OCI-LY1 (cell line): ENCODE results near the gene PAK5.

Experiments used
- H2AFZ ChIP-seq: fragments of 200-600 bp; sonication (generic), shearing (Covaris generic); 2 replicates; pipeline ENCODE4 v1.6.0; 2014; ENCODE audit warnings: antibody characterized with exemption, mild to moderate bottlenecking, low read length
- H3F3A ChIP-seq: fragments of 200-600 bp; sonication (generic), shearing (Covaris generic); 2 replicates; pipeline ENCODE4 v1.6.0; 2014; ENCODE audit warnings: mild to moderate bottlenecking, antibody characterized with exemption, low read length, moderate library complexity; ENCODE audit not compliant: insufficient read depth
- H3K27ac ChIP-seq: fragments of 200-600 bp; sonication (generic); 2 replicates; pipeline ENCODE4 v1.5.1; 2014; ENCODE audit warnings: low read length, mixed run types, mild to moderate bottlenecking, low read depth; ENCODE audit not compliant: poor library complexity, severe bottlenecking
- H3K27me3 ChIP-seq: fragments of 200-600 bp; sonication (generic); 2 replicates; pipeline ENCODE4 v1.6.0; 2014; ENCODE audit warnings: antibody characterized with exemption, mild to moderate bottlenecking, low read length, moderate library complexity; ENCODE audit not compliant: insufficient read depth
- H3K36me3 ChIP-seq: fragments of 200-600 bp; sonication (generic); 2 replicates; pipeline ENCODE4 v1.6.1; 2014; ENCODE audit warnings: mild to moderate bottlenecking, antibody characterized with exemption, low read length, moderate library complexity, mixed read lengths; ENCODE audit not compliant: insufficient read depth
- H3K4me1 ChIP-seq: fragments of 200-600 bp; sonication (generic); 2 replicates; pipeline ENCODE4 v1.5.1; 2014; ENCODE audit warnings: mild to moderate bottlenecking, low read length, moderate library complexity; ENCODE audit not compliant: insufficient read depth, severe bottlenecking
- H3K4me2 ChIP-seq: fragments of 200-600 bp; sonication (generic), shearing (Covaris generic); 2 replicates; pipeline ENCODE4 v1.6.1; 2014; ENCODE audit warnings: low read length
- H3K4me3 ChIP-seq: fragments of 200-600 bp; sonication (generic); 2 replicates; pipeline ENCODE4 v1.5.1; 2014; ENCODE audit warnings: low read length, low read depth, mild to moderate bottlenecking, mixed read lengths; ENCODE audit not compliant: poor library complexity, severe bottlenecking
- H3K79me2 ChIP-seq: fragments of 200-600 bp; shearing (Covaris generic); 2 replicates; pipeline ENCODE4 v1.6.1; 2016; ENCODE audit warnings: mixed run types, low read length, mixed read lengths; ENCODE audit not compliant: insufficient read depth
- H3K9ac ChIP-seq: fragments of 200-600 bp; sonication (generic), shearing (Covaris generic); 2 replicates; pipeline ENCODE4 v1.6.1; 2014; ENCODE audit warnings: mild to moderate bottlenecking, low read length, mixed read lengths
- H3K9me2 ChIP-seq: fragments of 200-600 bp; sonication (generic), shearing (Covaris generic); 2 replicates; pipeline ENCODE4 v1.6.1; 2014; ENCODE audit warnings: low read depth, mild to moderate bottlenecking, low read length, mixed read lengths
- H3K9me3 ChIP-seq: fragments of 200-600 bp; shearing (Covaris generic); 2 replicates; pipeline ENCODE4 v1.6.1; 2014; ENCODE audit warnings: low read length, mixed read lengths
- H4K20me1 ChIP-seq: fragments of 200-600 bp; sonication (generic), shearing (Covaris generic); 2 replicates; pipeline ENCODE4 v1.6.0; 2016; ENCODE audit warnings: mild to moderate bottlenecking, low read length; ENCODE audit not compliant: insufficient read depth
- EZH2 ChIP-seq: fragments of 200-600 bp; sonication (generic), shearing (Covaris generic); IDR thresholded peaks from 2 replicates; pipeline ENCODE4 v1.8.0; 2017; ENCODE audit warnings: borderline replicate concordance, mixed run types, mild to moderate bottlenecking, antibody characterized with exemption, low read length, moderate library complexity, mixed read lengths
- TF ChIP-seq, protein P1 (sequence below): fragments of 200-600 bp; sonication (generic), shearing (Covaris generic); IDR thresholded peaks from 2 replicates; pipeline ENCODE4 v1.5.1; 2017; ENCODE audit warnings: mild to moderate bottlenecking, antibody characterized with exemption, low read length, moderate library complexity, mixed read lengths

The PAK5 gene

DNA sequence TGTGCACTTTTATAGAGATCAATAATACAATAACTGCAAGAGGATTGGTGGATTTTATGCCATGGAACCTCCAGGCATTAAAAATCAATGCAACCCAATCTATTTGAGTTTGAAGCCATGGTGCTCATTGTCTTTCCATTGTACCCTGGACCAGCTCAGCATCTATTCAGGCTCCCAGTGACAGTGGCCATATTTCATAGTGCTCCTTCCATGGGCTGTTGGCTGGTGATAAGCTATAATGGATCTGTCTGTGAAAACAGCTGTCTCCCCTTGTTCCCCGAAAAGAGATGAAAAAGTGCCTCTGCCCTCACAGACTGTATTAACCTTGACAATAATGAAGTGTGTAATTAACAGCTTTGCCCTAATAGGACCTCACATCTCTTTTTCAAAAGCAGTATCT, 250.2 kb downstream of the PAK5 start:
- TF ChIP-seq EZH2: no peak
- TF ChIP-seq, protein P1, sequence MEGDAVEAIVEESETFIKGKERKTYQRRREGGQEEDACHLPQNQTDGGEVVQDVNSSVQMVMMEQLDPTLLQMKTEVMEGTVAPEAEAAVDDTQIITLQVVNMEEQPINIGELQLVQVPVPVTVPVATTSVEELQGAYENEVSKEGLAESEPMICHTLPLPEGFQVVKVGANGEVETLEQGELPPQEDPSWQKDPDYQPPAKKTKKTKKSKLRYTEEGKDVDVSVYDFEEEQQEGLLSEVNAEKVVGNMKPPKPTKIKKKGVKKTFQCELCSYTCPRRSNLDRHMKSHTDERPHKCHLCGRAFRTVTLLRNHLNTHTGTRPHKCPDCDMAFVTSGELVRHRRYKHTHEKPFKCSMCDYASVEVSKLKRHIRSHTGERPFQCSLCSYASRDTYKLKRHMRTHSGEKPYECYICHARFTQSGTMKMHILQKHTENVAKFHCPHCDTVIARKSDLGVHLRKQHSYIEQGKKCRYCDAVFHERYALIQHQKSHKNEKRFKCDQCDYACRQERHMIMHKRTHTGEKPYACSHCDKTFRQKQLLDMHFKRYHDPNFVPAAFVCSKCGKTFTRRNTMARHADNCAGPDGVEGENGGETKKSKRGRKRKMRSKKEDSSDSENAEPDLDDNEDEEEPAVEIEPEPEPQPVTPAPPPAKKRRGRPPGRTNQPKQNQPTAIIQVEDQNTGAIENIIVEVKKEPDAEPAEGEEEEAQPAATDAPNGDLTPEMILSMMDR: no peak
- Histone ChIP-seq H3F3A (no peaks in the 10 kb centered on the region), H2AFZ (no peak overlapping the region), H3K79me2 (no peaks in the 10 kb centered on the region), H4K20me1 (no peaks in the 10 kb centered on the region), H3K9me3 (no peaks in the 10 kb centered on the region), H3K27me3 (no peaks in the 10 kb centered on the region), H3K4me3 (no peak overlapping the region), H3K9me2 (no peaks in the 10 kb centered on the region), H3K36me3 (no peaks in the 10 kb centered on the region), H3K27ac (no peak overlapping the region), H3K4me2 (no peak overlapping the region), H3K4me1 (no peaks in the 10 kb centered on the region), H3K9ac (no peak overlapping the region)

DNA sequence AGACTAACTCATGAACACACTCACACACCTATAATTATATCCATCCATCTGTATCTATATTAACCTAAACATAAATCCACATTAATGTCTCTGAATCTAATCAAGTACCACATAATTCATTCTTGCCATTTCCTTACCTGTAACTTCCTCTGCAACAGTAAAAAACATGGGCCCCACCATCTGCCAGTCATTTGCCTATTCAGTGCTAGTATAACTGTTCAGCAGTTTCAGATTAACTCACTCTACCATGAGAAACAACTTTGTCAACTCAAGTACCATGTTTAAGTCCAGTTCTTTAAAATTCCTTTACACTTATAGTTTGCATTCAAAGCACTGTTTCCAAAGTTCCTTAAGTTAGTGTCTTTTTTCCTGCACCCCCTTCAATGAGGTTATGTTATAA, 255.7 kb downstream of the PAK5 start:
- Histone ChIP-seq H3K27ac (no peak overlapping the region), H3F3A (no peaks in the 10 kb centered on the region), H3K9me3 (no peaks in the 10 kb centered on the region), H4K20me1 (no peaks in the 10 kb centered on the region), H3K4me1 (no peaks in the 10 kb centered on the region), H3K9me2 (no peaks in the 10 kb centered on the region), H3K4me3 (no peak overlapping the region), H3K4me2 (no peak overlapping the region), H3K27me3 (no peaks in the 10 kb centered on the region), H3K36me3 (no peaks in the 10 kb centered on the region), H3K9ac (no peak overlapping the region), H3K79me2 (no peaks in the 10 kb centered on the region), H2AFZ (no peak overlapping the region)
- TF ChIP-seq, protein P1: no peak
- no peak for TF ChIP-seq EZH2

DNA sequence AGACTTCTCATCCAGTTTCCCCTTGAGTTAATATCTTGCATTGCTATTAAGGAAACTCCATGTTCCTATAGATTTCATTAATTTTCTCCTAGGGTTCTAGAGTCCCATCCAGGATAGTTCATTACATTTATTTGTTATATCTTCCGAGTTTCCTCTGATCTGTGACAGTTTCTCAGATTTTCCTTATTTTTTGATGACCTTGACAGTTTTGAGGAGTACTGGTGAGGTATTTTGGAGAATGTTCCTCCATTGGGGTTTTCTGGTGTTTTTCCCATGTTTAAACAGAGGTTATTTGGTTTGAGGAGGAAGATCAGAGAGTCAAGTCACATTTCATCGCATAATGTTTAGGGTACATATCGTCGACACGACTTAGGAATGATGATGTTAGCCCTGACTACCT, 256.7 kb downstream of the PAK5 start:
- Histone ChIP-seq H3K27me3 (no peaks in the 10 kb centered on the region), H3K27ac (no peak overlapping the region), H3K4me1 (no peaks in the 10 kb centered on the region), H3K9ac (no peak overlapping the region), H3K79me2 (no peaks in the 10 kb centered on the region), H3K9me3 (no peaks in the 10 kb centered on the region), H3K4me3 (no peak overlapping the region), H3K36me3 (no peaks in the 10 kb centered on the region), H3F3A (no peaks in the 10 kb centered on the region), H4K20me1 (no peaks in the 10 kb centered on the region), H2AFZ (no peak overlapping the region), H3K4me2 (no peak overlapping the region), H3K9me2 (no peaks in the 10 kb centered on the region)
- TF ChIP-seq, protein P1: no peak
- TF ChIP-seq EZH2: no peak
